ENCODE data around the gene GNA15.

The GNA15 gene

GRCh38 chr19:3106509-3107141, 29.2 kb upstream of the GNA15 start:
- DNase-seq (ENCODE audit: low read depth), result no peak

DNA sequence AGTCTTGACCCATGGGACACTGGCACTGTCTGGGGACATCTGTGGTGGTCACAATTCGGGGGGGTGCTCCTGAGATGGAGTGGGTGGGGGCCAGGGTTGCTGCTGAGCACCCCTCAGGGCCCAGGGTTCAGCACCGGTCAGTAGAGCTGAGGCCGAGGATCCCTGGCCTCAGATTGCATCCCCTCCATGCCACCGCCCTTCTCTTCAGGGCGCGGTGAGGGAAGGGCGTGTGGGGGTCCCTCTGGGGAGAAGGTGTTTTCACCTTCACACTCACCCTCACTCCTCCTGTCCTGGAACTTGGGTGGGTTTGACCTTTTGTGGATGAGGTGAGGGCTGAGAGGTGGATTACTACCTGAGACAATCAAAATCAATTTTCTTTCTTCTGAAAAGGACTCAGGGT, 28.2 kb upstream of the GNA15 start:
- DNase-seq (ENCODE audit: low read depth), result no peak

DNA sequence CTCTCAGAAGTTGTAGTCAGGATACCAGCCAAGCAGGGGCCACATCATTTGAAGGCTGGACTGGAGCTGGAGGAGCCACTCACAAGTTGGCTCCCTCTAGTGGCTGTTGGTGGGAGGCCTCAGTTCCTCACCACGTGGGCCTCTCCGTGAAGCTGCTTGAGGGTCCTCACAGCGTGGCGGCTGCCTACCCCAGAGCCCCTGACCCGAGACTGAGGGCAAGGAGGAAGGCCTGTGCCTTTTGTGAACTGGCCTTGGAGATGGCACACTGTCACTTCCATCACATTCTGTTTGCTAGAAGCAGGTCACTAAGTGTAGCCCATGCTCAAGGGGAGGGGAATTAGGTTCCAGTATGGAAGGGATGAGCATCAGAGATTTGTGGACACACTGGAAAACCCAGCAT, 27.1 kb upstream of the GNA15 start:
- peak; percentile 62 for DNase-seq (ENCODE audit: low read depth)

- no peak for DNase-seq (ENCODE audit: low read depth)
Observed at GRCh38 chr19:3109491-3109890, 26.3 kb upstream of the GNA15 start.

DNA sequence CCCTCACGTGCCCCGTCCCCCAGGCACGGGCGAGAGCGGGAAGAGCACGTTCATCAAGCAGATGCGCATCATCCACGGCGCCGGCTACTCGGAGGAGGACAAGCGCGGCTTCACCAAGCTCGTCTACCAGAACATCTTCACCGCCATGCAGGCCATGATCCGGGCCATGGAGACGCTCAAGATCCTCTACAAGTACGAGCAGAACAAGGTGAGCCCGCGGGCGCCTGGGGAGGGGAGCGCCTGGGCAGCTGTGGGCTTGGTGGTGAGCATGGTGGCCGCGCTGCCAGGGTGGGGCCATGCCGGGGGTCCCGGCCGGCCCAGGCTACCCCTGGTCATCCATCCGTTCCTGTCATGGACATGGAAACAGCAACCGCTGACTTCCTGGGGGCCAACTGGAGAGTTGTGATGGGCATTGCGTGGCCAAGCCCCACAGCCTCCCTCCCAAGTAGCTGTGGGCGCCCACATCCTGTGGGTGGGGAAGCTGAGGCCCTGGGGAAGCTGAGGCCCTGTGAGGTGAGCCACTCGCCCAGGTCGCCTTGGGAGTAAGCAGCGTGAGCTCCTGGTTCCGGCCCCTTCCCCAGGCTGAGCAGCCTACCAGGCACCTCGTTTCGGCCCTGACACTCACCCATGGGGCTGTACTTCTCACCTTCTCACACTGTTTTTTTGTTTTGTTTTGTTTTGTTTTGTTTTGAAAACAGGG, 25.6 kb upstream of the GNA15 start:
- no peak for DNase-seq (ENCODE audit: low read depth)

GRCh38 chr19:3111586-3112247, 24.1 kb upstream of the GNA15 start:
- DNase-seq (ENCODE audit: low read depth), result no peak

DNA sequence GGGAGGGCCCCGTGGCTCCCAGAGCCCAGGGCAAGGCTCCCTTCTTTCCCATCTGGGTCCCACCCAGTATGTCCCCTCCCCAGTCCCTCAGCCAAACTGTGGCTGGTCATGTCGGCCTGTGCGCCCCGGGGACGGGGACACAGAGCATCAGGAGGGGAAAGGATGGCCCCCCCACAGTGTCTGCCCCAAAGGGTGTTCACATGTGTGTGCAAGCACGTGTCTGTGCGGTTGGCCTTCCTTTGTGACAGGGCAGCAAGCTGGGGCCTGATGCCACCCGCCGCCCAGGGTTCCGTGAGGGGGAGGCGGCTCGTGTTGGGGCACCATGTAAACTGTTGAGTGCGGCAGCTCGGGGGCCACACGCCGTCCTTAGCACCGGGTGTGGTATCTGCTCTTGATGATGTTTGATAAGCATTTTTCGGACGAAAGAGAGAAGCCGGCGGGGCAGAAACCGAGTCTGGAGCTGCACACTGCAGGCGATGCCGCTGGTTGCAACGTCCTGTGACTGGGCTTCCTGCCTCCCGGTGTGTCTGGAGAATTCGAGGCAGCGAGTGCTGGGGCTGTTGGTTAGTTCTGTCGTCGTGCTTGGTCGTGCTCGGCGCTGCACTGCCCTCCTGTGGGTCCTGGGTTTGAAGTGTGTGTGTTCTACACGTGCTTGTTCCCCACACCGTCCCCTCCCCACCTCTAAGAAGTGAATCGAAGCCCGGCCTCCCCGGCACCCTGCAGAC, 23.3 kb upstream of the GNA15 start:
- no peak for DNase-seq (ENCODE audit: low read depth)

- no peak for DNase-seq (ENCODE audit: low read depth)
Observed at GRCh38 chr19:3113100-3114017, 22.5 kb upstream of the GNA15 start.

- DNase-seq (ENCODE audit: low read depth), result no peak
Observed at GRCh38 chr19:3114018-3114726, 21.7 kb upstream of the GNA15 start.

GRCh38 chr19:3114811-3115210, 21.0 kb upstream of the GNA15 start:
- DNase-seq (ENCODE audit: low read depth), result no peak

DNA sequence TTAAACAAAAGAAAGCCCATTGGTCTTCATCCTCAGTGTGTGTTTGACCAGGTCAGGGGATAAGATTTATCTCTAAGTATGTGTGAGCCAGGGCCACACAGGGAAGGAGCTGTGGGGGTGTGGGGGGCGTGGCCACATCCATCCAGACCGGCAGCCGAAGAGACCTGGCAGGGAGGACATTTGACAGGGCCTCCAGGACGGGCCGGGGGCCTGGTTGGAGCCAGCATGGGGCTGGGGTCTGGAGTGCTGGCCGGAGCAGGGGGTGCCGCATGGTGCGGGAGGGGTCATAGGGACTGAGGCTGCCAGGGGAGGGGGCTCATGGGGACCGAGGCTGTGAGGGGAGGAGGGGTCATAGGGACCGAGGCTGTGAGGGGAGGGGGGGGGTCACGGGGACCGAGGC, 20.4 kb upstream of the GNA15 start:
- no peak for DNase-seq (ENCODE audit: low read depth)

- DNase-seq (ENCODE audit: low read depth), result no peak
Observed at GRCh38 chr19:3115916-3116602, 19.8 kb upstream of the GNA15 start.

DNA sequence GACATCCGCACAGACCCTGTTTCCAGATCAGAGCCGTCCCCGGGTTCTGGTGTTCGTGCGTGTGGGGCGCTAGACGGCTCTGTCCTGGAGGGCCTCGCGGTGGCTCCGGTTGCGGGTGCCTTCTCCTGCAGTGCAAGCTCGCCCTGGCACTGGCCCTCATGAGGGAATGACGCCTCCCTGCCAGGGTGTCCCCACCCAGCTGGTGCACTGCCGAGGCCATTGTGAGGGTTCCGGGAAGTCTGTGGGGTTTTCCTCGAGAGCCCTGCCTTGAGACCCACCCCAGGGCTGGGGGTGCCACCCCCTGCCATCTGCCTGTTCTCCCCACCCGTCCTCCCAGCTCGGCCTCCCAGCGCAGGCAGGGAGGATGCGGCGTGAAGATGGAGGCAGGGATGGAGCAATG, 19.2 kb upstream of the GNA15 start:
- no peak for DNase-seq (ENCODE audit: low read depth)

DNA sequence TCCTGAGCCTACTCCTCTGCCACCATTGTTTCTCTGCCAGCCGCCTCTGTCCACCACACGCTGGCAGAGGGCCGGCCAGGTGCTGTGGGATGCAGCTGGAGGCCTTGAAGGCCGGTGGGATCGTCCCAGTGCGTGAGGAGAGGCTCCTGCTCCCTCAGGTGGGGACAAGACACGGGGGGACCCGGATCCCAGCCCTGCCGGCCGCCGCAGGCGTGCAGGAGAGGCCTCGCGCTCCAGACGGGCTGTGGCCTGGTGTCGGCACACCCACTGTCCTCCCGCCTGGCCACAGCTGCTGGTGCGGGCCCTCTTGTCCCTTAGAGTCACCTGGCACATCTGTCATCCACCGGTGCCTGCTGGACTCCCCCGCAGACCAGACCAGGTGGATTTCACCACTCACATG, 18.1 kb upstream of the GNA15 start:
- DNase-seq (ENCODE audit: low read depth), result no peak

DNA sequence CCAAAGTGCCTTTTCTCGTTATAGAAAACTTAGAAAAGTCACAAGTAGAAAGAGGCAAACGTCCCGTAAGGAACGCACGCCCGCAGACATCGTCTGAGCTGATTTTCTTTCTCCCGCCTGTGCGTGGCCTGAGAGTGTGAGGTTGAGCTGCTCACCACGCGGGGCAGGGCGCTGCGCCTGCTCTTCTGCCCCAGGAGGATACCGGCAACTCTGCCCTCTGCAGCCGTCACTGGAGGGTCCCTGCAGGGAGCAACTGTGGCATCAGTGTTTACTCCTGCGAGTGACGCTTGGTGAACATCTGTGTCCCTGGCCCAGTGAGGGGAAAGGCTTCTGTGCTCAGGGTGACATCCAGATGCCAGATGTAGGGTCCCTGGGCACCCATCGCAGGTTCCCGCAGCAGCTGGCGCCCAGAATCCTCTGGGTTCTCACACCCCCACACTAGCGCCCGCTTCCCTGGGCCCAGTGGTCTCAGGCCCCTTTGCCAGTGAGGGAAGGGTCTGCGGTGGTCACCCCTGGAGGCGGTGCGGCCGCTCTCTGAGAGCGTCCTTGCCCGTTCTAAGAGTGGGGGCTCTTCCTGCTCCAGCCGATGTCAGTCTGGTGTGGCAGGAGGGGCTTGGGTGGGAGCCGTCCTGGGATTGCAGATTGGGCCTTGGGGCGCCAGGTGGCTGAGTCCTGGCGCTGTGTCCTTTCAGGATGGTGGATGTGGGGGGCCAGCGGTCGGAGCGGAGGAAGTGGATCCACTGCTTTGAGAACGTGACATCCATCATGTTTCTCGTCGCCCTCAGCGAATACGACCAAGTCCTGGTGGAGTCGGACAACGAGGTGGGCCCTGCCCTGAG, 17.4 kb upstream of the GNA15 start:
- no peak for DNase-seq (ENCODE audit: low read depth)

DNA sequence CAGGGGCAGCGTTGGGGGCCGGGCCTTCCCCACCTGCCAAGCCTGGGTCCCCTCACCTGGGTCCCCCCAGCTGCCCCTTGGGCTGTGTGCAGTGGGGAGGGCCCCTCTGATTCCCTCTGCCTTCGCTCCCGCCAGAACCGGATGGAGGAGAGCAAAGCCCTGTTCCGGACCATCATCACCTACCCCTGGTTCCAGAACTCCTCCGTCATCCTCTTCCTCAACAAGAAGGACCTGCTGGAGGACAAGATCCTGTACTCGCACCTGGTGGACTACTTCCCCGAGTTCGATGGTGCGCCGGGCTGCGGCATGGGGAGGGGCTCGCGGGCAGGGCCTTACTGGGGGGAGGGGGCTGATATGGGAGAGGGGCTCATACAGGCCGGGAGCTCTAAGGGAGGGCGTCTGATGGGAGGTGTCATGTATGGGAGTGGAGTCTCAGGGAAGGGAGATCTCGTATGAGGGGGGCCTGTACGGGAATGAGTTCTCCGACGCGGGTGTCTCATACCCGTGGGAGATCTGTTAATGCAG, 16.7 kb upstream of the GNA15 start:
- DNase-seq (ENCODE audit: low read depth), result no peak

GRCh38 chr19:3119693-3120380, 16.0 kb upstream of the GNA15 start:
- no peak for DNase-seq (ENCODE audit: low read depth)

DNA sequence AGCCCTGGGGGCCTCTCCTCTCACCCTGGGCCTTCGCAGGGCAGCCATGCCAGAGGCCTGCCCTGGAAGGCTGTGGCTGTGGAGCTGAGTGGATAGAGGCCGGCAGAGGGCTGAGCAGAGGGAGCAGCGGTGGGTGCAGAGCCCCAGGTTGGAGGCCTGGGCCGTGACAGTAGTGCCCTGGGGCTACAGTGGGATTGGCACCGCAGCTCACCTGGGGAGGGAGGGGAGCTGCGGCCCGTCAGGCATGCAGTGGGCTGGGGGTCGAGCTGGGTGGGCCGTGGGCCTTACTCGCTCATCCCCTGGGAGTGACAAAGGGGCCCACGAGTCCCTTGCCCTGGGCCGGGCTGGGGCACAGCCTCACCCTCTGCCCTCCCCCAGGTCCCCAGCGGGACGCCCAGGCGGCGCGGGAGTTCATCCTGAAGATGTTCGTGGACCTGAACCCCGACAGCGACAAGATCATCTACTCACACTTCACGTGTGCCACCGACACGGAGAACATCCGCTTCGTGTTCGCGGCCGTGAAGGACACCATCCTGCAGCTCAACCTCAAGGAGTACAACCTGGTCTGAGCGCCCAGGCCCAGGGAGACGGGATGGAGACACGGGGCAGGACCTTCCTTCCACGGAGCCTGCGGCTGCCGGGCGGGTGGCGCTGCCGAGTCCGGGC, 15.1 kb upstream of the GNA15 start:
- no peak for DNase-seq (ENCODE audit: low read depth)

Measured in stimulated activated CD4-positive, alpha-beta T cell treated with anti-CD3 and anti-CD28 coated beads, Interleukin-2, amount 100 ng/mL, for 4 hours (primary cell).